Stimulated activated CD4-positive, alpha-beta T cell treated with anti-CD3 and anti-CD28 coated beads, Interleukin-1b, Interleukin-23, amount 100 ng/mL, for 24 hours (primary cell): ENCODE data around the gene ORC5.
"Not testable (repeated sequence)": the region's sequence is repeated elsewhere in the genome, so short reads cannot be mapped to it uniquely, and the experiment has no call there.

Experiments
- DNase-seq, 4 experiments: peaks; one replicate each; pipeline ENCODE4 v3.0.0-alpha.2; 2020; ENCODE audit warnings: low read depth in 4 of 4, low spot score in 1 of 4

ORC5 gene

GRCh38 chr7:104192434-104192833 lies 15.4 kb downstream of the ORC5 start:
- no peak for DNase-seq

GRCh38 chr7:104185346-104185745 lies 22.5 kb downstream of the ORC5 start:
- DNase-seq = no peak

GRCh38 chr7:104179178-104179577 lies 28.6 kb downstream of the ORC5 start:
- DNase-seq = no peak

- DNase-seq = not testable (repeated sequence)
These were observed 30.2 kb downstream of the ORC5 start for GRCh38 chr7:104177565-104178083.

GRCh38 chr7:104176332-104176731 lies 31.5 kb downstream of the ORC5 start:
- DNase-seq = no peak

GRCh38 chr7:104175361-104175984 lies 32.3 kb downstream of the ORC5 start:
- DNase-seq = no peak

- no peak for DNase-seq
These were observed 33.0 kb downstream of the ORC5 start for GRCh38 chr7:104174798-104175197.

- DNase-seq = no peak
These were observed 45.7 kb downstream of the ORC5 start for GRCh38 chr7:104162081-104162480.

GRCh38 chr7:104161244-104161643 lies 46.6 kb downstream of the ORC5 start:
- no peak for DNase-seq

GRCh38 chr7:104160375-104160774 lies 47.4 kb downstream of the ORC5 start:
- DNase-seq = no peak

GRCh38 chr7:104156842-104157277 lies 51.0 kb downstream of the ORC5 start:
- DNase-seq = no peak

GRCh38 chr7:104153287-104153686 lies 54.5 kb downstream of the ORC5 start:
- DNase-seq = no peak

GRCh38 chr7:104152468-104152867 lies 55.3 kb downstream of the ORC5 start:
- no peak for DNase-seq

GRCh38 chr7:104150470-104150869 lies 57.3 kb downstream of the ORC5 start:
- DNase-seq = no peak

GRCh38 chr7:104149822-104150221 lies 58.0 kb downstream of the ORC5 start:
- DNase-seq = no peak

GRCh38 chr7:104142147-104142546 lies 65.7 kb downstream of the ORC5 start:
- no peak for DNase-seq

- DNase-seq = no peak
These were observed 69.8 kb downstream of the ORC5 start for GRCh38 chr7:104137971-104138370.

GRCh38 chr7:104137511-104137910 lies 70.3 kb downstream of the ORC5 start:
- DNase-seq = no peak

GRCh38 chr7:104136981-104137380 lies 70.8 kb downstream of the ORC5 start:
- DNase-seq = no peak

- no peak for DNase-seq
These were observed 71.3 kb downstream of the ORC5 start for GRCh38 chr7:104136561-104136960.

- no peak for DNase-seq
These were observed 71.9 kb downstream of the ORC5 start for GRCh38 chr7:104135760-104136558.

GRCh38 chr7:104133238-104133637 lies 74.6 kb downstream of the ORC5 start:
- no peak for DNase-seq
